GM04503 (cell line): ENCODE results near the gene CCDC27.

Experiments used
- DNase-seq: peaks from one replicate; pipeline ENCODE4 v3.0.0-alpha.2; 2012; ENCODE audit warnings: low read depth

Gene CCDC27

DNA sequence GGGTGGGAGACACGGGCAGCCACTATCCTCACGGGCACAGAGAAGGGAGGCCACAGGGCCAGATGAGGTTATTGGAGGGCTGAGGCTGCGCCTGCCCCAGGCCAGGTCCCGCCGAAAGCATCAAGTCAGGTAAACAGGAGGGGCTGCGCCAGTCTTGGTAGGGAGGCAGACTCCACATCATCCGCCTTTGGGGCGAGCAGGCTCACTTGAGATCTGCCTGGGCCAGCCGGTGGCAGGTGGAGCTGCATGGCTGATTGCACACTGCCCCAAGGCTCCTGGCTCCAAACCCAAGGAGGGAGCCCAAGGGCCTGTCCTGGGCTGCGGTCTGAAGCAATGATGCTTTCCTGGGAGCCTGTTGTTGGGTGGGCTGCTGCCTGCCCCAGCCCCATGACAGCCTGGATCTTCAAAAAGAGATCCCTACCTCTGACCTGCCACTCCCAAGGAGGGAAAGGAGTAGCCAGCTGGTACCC, 24.9 kb downstream of the CCDC27 start:
- no peak for DNase-seq

DNA sequence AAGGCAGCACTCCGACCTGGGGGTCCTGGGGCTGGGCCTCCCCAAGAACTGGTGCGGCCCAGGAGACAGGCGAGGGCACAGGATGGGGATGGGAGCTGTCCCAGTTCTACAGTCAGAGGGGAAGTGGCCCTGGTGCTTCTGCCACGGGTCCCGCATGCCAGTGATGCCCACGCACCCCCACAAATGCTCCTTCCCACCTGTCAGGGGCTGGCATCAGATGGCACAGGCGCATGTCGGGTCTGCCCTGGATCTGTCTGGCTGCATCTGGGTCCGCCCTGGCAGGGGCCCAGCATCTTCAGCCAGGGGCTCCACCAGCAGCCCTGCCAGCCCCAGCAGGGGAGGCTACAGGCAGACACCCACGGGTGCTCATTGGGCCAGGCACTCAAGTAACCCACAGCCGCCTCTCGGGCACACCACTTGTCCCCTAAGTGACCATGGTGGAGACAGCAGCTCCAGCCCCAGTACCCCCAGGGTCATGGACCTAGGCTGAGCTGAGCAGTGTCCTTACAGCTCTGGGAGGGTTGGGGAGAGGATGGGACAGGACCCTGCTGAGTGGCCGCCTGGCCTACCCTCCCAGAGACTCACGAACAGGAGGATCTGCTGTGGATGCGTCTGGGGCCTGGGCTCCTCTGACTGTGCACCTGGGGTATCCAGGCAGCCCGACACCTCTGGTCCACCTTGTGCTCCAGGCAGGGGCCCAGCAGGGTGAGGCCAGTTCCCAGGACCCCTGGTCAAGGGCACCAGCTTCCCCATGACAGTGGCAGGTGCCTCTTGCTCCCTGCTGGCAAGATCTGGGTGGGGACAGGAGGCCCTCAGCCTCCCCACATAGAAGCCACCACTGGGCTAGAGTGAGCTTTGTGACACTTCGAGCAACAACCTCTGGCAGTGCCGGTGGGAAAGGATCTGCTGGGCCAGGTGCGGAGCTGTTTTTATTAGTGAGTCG, 25.7 kb downstream of the CCDC27 start:
- DNase-seq = no peak

DNA sequence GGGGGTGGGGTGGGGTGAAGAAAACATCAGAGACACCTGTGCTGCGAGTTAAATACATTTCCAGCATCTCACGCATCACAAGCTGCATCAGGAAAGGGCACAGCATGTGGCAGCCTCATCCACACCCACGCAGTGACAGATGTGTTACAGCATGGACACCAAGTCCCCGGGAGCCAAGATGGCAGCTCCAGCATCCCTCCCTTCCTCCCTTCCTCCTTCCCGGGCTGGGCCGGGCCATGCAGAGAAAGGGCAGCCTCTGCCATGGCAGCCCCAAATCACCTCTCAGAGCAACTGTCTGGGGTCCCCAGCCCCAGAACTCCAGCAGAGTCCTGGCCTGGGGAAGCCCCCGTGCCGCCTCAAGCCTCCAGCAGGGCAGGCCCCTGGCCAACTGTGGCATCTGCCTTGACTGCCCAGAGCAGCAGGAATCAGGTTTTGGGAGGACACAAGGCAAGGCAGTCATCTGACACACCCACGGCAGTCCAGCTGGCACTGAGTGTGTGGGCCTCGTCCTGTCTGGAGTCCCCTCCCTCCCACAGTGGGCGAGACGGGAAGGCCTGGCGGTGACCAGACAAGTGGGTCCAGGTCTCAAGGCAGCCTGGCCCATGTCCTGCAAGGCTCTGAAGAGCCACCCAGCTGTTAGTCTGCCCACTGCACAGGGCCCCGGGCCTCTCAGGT, 26.5 kb downstream of the CCDC27 start:
- DNase-seq = no peak

DNA sequence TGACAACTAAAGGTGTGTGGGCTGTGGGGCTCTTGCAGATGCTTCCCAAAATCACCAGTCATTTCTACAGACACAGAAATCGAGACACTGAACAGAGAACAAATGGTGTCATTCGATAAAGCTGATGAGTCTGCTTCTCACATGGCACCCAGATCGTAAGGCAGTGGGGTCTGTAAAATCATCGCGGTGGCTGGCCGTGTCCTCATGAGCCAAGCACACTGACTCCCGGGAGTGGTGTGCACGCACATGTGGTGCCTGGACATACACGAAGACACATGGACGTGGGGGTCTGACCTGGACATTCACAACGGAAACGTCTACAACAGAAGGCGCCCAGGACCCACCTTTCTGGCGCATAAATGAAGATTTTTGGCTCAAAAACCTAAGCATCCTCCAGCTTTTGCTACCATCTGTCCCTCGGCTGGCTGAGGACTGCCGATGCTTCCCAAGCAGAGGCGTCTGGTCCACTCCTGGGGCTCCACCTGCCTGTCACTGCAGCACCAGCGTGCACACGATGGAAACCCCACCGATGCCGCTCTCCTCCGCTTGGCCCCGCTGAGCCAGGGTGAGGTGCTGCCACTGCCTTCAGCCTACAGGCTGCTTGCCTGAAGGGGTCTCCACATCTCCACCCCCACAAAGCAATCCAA, 27.1 kb downstream of the CCDC27 start:
- no peak for DNase-seq

DNA sequence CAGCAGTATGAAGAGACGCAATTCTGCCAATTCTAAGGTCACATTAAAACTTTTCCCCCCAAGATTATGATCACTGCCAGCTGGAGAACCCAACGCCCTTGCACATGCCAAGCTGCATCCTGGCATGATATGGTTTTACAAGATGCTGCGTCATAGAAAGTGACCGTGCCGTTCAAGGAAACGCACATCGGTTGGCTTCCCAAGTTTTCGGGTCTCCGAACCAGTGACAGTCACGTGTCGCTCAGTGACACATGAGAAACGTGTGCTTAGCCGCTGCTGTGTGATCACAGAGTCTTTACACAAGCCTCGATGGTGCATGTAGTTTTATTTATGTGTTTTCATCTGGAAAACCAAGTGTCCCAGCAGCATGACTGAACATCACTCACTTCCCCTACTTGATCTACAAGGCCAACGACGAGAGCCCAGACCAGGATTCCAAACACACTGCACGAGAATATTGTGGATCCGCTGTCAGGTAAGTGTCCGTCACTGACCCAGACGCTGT, 27.7 kb downstream of the CCDC27 start:
- no peak for DNase-seq

DNA sequence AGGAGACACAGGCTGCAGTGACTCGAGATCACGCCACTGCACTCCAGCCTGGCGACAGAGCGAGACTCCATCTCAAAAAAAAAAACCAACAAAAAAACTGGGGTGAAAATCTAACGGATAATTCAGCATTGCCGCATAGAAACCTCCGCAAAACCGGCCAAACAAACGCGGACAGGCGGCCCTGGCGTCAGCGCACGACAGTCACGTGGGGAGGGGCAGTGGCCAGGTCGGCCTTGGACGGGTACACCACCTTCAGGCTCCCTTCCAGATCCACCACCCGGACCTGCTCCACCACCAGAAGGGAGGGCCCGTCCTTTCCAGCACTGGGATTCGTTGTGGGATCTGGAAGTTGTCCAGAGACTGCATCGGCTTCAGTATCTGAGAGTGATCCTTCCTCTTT, 28.7 kb downstream of the CCDC27 start:
- no peak for DNase-seq

DNA sequence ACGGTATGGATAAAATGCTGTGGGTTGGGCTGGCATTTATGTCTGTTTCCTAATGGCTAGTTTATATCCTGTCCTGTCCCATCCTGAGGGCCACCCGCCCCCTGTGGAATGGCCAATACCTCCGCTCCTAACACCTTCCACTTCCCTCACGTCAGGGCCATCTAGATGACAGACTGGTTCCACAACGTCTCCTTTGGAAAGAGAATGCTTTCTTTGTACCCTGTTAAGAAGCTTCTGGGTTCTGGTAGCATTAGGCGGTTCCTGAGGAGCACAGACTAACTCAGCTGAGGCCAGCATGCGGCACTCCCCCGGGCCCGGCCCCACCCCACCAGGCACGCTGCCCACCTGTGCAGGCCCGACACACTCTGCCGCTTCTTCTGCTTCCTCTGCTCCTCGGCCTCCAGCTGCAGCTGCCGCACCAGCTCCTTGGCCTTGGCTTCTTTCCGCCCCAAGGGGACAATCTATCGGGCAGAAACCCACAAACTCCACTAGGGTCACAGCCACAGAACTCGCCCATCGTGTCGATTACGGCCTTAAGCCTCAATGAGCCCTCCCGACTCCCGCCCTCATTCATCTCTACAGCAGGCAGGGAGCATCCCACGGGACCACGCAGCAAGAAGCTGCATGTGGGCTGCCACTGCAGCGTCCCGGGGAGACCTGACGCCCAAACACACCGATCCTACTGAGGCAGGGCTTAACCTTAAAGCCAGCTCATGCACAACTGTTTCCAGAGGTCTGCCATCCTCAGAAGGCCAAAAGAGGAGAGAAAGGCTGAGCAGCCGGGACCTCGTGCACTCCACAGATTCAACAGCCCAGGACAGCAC, 31.6 kb downstream of the CCDC27 start:
- no peak for DNase-seq

DNA sequence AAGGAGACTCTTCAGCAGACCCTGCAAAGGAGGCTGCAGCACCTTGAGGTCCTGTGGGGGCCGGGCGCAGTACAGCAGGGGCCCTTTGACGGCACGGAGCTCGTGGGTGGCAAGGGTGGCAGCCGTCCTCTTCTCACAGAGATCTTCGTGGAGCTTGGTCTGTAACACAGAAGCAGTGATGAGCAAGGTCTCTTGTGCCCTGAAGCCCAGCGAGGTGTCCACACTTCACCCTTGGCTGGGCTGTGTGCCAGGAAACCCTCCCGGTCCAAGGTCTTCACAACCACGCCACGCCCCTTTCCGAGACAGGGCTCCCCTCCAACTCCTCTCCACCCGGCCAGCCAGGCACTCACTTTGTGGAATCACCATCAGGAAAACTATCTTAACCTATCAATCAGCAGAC, 32.8 kb downstream of the CCDC27 start:
- no peak for DNase-seq

DNA sequence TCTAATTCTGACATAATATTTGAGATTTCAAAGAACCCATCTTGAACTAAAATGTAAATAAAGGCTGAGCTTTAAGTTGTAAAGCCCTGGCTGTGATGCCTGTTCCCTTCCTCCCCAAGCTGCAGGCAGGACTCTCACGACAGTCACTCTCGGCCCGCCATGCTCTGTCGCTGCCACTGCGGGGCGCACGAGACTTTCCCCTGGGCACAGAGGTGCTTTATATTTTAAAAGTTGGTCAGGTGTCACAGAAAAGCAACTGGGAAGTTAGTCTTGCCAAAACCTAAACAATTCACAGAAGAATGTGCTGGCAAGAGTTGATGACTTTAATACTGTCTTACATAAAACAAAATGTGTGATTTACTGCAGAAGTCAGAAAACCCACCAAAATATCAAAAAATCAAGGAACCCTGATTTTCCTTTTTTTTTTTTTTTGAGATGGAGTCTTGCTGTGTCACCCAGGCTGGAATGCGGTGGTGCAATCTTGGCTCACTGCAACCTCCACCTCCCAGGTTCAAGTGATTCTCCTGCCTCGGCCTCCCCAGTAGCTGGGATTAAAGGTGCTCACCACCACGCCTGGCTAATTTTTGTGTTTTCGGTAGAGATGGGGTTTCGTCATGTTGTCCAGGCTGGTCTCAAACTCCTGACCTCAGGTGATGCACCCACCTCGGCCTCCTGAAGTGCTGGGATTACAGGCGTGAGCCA, 33.4 kb downstream of the CCDC27 start:
- DNase-seq = no peak

DNA sequence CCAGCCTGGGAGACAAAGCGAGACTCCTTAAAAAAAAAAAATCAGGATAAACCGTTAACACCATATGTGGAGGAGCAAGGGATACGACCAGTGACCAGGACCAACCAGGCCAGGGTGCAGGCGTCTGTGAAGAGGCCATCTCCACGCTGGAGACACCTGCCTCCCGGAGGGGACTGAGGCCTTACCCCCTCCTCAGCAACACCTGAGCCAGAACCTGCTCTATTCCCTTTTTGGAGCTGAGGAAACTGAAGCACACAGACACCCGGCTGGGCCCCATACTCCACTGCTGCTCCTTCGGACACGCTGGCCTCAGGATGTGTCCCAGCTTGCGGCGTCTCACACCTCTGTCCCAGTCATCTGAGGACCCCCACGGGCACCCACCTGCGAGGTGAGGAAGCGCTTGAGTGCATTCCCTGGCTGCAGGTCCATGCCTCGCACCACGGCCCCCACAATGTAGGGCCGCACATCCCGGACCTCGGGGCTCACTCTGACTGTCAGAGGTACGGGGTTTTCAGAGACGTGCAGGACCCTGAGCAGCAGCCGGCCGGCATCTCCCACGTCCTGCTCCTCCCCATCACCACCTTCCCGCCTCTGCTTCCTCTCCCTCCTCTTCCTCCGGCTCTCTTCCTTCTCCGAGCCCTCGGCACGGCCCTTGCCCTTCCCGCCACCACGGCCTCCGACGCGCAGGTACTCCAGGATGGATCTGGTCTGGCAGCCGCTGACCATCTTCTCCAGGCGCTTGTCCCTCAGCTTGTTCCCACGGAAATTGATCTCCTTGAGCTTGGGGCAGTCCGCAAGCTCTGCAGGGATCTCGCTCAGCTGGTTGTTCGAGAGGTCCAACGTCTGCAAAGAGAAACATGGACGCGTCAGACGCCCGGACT, 34.5 kb downstream of the CCDC27 start:
- DNase-seq = no peak

DNA sequence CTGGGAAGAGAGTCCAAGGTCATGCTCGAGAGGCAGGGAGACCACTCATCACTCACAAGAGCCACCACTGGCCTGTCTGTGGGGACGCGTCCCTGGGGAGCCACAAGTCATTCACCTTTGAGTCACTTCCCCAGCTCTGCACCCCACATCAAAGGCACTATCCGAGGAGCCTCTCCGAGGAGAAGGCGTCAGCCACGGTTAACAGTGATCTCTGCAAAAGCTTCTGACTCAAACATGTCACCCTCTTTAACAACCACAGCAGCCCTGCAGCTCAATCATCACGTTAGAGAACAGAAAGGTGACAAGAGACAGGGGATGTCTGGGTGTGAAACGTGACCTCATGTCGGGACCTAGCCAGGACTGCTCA, 35.1 kb downstream of the CCDC27 start:
- no peak for DNase-seq

DNA sequence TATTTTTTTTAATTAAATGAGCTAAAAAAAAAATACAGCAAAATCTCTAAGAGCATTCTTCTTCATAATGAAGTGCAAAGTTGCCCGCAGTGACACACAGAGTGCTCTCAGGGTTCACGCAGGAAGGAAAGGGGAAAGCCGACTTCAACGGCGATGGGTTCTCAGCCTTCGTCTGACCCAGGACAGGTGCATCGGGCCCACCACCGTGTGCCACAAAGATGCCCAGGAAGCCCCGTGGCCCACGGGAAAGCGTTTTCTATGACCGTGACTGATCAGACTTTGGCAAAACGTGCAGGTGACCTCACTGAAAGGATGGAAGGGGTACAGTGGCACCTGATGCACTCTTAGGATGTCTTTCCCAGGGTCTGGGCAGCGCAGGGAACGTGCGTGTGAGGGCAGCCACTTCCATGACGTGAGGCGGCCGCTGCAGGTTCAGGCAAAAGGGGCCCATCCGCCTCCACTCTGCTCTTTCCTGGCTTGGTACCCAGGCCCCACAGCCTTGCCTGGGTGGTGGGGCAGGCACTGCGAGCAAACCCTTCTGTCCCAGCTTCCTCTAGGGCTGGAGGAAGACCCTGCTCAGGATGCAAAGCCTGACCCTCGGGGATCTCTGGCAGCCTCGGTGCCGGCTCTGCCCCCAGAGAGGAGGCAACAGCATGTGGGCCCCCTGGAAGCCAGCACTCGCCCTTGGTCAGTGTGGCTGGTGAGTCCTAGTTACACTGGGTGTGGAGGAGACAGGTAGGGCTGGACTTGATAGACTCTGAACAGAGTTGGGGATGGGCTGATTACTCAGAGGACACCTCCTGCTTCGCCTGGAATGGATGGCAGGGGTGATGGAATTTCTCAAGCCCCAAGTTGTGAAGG, 35.7 kb downstream of the CCDC27 start:
- no peak for DNase-seq

DNA sequence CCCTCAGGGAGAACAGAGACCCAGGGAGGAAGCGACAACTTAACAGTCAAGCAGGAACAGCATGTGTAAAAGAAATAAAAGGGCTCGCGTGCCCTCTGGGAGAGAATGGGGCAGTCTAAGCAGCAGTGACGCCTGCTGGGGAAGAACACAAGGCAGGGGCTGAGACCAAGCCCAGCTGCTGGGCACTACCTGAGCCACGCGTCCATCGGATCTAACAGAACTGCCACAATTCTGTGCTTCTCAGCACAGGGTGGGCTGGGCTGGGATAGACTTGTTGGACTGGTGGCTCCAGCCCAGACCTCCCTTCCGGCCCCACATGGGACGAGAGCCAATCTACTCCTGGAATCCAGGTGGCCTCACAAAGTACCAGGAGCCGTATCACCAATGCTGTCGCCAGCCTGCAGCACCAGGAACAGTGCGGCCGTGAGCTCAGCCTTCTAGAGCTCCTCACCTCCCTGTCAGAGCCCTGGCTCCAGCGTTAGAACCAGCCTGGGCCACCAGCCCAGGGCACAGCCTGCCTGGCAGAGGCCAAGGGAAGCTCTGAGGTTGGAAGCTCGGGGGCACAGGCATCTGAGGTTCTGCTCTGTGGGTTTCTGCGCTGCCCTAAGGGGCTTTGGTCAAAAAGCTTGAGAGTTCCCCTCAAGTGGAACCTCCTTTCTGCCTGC, 36.6 kb downstream of the CCDC27 start:
- no peak for DNase-seq

DNA sequence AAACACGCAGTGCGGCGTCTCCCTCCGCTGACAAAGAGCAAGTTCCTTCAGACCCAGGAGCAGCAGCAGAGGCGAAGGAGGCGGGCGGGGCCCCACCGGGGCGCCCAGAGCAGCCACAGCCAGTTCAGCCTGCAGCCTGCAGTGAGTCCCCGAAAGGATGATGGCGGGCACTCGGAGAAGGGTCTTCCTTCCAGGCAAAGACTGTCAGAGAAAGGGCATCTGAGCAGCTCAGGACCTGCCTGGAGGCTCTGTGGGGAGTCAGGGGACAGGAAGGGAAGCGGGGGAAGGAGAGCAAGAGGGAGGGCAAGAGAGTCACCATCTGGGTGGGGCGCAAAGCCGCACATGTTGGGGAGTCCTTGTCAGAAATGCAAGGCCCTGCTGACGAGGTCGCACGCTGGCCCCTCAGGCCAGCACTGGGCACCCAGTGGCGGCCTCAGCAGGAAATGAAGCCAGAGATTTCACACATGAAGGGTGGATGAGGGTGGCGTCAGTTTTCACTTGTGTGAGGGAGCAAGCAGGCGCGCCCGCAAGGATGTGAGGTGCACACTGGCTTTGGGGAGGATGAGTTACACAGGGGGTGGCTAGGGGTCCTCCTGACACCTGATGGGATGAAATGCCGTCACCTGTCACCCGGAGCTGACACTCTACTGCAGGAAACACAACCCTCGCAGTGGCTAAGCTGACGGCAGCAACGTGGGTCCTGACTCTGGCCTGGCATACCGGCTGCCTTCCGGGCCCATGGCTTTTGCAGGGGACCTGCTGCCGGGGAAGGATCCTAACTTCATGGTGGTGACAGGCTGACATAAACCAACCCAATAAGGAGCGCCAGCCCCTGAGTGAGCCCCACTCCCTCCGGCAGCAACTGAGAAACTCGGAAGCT, 37.4 kb downstream of the CCDC27 start:
- DNase-seq = no peak

DNA sequence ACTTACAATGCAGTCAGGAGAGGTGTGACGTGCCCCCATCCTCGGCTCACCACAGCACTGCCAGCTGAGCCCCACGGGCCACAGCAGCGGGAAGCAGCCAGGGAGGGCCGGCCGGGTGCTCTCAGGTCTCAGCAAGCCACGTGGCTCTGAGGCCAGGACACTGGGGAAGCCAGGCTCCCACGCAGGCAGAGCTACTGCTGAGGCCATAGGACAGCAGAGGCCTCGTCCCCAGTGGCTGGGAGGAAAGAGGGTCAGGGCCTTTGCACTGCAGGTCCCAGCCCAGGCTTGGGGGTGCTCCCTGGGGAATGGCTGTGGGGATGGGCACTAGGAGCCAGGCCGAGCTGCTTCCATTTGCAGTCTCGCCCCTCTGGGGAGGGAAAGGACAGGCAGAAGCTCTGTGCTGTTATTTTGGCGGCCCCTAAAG, 38.3 kb downstream of the CCDC27 start:
- DNase-seq = no peak

DNA sequence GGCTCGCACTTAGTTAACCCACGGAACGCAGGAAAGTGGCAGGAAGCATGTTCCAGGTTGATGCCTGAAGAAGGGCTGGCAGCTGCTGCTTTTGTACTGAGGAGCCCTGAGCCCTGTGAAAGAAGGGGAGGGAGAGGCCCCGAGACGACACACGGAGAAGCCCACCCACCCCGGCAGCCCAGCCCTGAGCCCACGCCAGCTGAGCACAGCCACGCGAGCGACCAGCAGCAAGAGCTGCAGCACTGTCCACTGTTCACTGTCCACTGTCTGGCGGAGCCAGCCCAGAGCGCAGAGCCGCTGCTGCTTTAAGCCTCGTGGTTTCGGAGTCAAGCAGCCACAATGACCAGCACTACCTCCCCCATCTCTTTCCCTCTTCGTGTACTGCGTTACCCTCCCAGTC, 38.7 kb downstream of the CCDC27 start:
- DNase-seq = no peak

DNA sequence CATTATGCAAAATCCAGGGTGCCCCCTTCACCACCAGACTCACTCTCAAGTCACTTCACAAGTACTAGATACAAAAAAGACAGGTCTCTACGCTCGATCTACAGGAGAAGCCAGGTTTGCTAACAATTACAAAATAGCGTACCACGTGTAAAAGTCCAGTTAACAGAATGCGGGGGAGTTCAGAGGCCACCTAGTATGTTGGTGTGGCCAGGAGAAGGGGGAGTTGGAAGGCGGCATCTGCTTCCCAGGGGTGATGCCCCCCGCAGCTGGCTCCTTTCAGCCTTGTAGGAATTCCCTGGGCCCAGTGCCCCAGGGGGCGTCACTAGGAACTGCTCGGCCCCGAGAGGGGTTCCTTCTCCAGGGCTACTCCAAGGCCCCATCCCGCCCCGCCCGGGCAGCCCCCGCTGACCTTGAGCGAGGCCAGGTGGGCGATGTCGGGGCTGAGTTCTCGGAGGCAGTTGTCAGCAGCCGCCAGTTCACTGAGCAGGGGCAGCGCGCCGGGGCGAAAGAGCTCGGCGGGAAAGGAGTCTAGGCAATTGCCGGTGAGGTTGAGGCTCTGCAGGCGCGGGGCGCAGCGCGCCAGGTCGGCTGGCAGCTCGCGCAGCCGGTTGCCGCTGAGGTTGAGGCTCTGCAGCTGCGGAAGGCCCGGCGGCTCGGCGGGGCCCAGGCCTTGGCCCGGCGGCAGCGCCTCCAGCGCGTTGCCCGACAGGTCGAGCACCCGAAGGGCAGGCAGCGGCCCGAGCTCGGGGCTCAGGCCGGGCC, 43.4 kb downstream of the CCDC27 start:
- DNase-seq = no peak
